ENCODE results near the gene SKA2.

- TF ChIP-seq CTCF (IDR thresholded peaks at IDR 0.05; ENCODE audit: low read length) (no peak), EZH2 (optimal IDR thresholded peaks at IDR 0.05; ENCODE audit: low read depth, low read length) (no peak), EZH2phosphoT487 (IDR thresholded peaks at IDR 0.05; ENCODE audit: low read length) (no peak)
These were observed 48.3 kb downstream of the SKA2 start, which contains the start of gene TRIM37 for GRCh38 chr17:59106463-59107305.

Measured in MM.1S (cell line).